ENCODE results near the gene STAT5A.
"Not testable (repeated sequence)": the region's sequence is repeated elsewhere in the genome, so short reads cannot be mapped to it uniquely, and the experiment has no call there.

The STAT5A gene

GRCh38 chr17:42294469-42295398 lies 6.4 kb downstream of the STAT5A start:
- Histone ChIP-seq H3K9me3 (ENCODE audit: insufficient read depth, low read length) (no peaks in the 10 kb centered on the region), H3K4me1 (ENCODE audit: insufficient read depth, insufficient read length) (no peaks in the 10 kb centered on the region), H3K36me3 (ENCODE audit: insufficient read depth, insufficient read length, low read length) (peaks cover 4% of the 10 kb centered on the region), H3K4me3 (ENCODE audit: insufficient read length, low read depth) (no peak overlapping the region), H3K9ac (ENCODE audit: insufficient read length, low read depth) (no peak overlapping the region), H3K27me3 (ENCODE audit: insufficient read depth, insufficient read length) (peaks cover 1% of the 10 kb centered on the region)
- no peak for TF ChIP-seq SUZ12 (IDR thresholded peaks at IDR 0.05; ENCODE audit: extremely low read depth, insufficient read depth, insufficient read length)
- no peak for TF ChIP-seq ZNF274 (IDR thresholded peaks at IDR 0.05; ENCODE audit: low read depth, low read length)
- TF ChIP-seq YY1 (IDR thresholded peaks at IDR 0.05; ENCODE audit: insufficient read depth, insufficient read length) = no peak
- no peak for DNase-seq (ENCODE audit: low read depth, low spot score)

- Histone ChIP-seq H3K4me1 (ENCODE audit: insufficient read depth, insufficient read length) (no peaks in the 10 kb centered on the region), H3K9me3 (ENCODE audit: insufficient read depth, low read length) (no peaks in the 10 kb centered on the region), H3K4me3 (ENCODE audit: insufficient read length, low read depth) (no peak overlapping the region), H3K9ac (ENCODE audit: insufficient read length, low read depth) (no peak overlapping the region), H3K27me3 (ENCODE audit: insufficient read depth, insufficient read length) (no peaks in the 10 kb centered on the region), H3K36me3 (ENCODE audit: insufficient read depth, insufficient read length, low read length) (peaks cover 6% of the 10 kb centered on the region)
- no peak for TF ChIP-seq ZNF274 (IDR thresholded peaks at IDR 0.05; ENCODE audit: low read depth, low read length)
- TF ChIP-seq YY1 (IDR thresholded peaks at IDR 0.05; ENCODE audit: insufficient read depth, insufficient read length) = no peak
- no peak for TF ChIP-seq SUZ12 (IDR thresholded peaks at IDR 0.05; ENCODE audit: extremely low read depth, insufficient read depth, insufficient read length)
- DNase-seq (ENCODE audit: low read depth, low spot score) = no peak
These were observed 7.7 kb downstream of the STAT5A start for GRCh38 chr17:42296012-42296411.

DNA sequence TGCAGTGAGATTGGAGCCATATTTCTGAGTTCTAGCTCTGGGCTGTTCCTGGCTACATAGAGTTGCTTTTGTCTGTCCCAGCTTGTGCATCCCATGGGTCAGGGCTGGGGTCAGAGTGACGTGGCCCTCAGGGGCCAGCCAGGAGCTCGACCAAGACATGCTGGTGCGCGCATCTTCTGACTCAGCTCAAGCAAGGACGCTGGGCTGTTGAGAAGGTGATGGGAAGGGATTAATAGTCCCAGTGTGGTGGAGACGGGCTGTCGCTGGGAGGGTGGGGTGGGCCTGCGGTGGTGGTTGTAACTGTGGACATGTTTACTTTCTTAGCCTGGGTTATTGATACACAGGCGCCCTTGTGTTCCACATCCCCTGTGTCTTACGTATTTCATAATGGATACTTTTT lies 9.5 kb downstream of the STAT5A start:
- H3K27me3 ChIP-seq (ENCODE audit: insufficient read depth, insufficient read length); H3K9ac ChIP-seq (ENCODE audit: insufficient read length, low read depth); H3K9me3 ChIP-seq (ENCODE audit: insufficient read depth, low read length); H3K4me3 ChIP-seq (ENCODE audit: insufficient read length, low read depth); DNase-seq (ENCODE audit: low read depth, low spot score); H3K4me1 ChIP-seq (ENCODE audit: insufficient read depth, insufficient read length): not testable (repeated sequence)
- peaks cover 11% of the 10 kb centered on the region for H3K36me3 ChIP-seq (ENCODE audit: insufficient read depth, insufficient read length, low read length)

DNA sequence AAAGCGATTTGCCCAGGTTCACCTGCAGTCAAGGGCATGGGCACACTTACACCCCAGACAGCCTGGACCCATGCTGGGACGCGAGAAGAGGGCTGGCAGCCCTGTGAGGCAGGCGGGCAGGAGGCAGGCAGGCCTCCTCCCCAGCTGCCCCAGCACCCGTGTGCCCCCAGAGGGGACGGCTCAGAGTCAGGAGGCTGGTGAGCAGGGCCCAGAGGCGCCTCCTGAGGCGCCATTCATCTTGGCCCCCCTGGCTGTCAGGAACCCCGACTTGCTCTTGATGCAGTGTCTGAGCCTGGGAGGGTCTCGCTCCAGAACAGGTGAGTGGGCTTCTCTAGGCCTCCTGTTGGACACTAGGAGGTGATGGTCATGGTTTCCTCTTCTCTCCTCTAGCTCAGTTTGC lies 11.1 kb downstream of the STAT5A start:
- H3K36me3 ChIP-seq (ENCODE audit: insufficient read depth, insufficient read length, low read length) = peaks cover 11% of the 10 kb centered on the region
- H3K9ac ChIP-seq (ENCODE audit: insufficient read length, low read depth); H3K4me3 ChIP-seq (ENCODE audit: insufficient read length, low read depth); H3K27me3 ChIP-seq (ENCODE audit: insufficient read depth, insufficient read length); H3K4me1 ChIP-seq (ENCODE audit: insufficient read depth, insufficient read length); H3K9me3 ChIP-seq (ENCODE audit: insufficient read depth, low read length); DNase-seq (ENCODE audit: low read depth, low spot score): not testable (repeated sequence)

DNA sequence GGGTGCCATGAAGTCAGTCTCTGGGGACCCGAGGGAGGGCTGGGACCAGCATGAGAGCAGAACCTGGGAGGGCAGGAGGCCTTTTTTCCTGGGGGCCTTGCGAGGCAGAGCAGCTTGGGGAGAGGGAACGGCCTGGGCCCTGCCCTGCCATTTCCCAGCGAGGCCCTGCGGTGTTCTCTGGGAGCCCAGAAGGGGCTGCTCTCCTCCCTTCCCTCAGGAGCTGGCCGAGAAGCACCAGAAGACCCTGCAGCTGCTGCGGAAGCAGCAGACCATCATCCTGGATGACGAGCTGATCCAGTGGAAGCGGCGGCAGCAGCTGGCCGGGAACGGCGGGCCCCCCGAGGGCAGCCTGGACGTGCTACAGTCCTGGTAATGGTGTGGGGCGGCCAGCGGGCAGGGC lies 11.6 kb downstream of the STAT5A start:
- H3K27me3 ChIP-seq (ENCODE audit: insufficient read depth, insufficient read length); H3K9me3 ChIP-seq (ENCODE audit: insufficient read depth, low read length); H3K4me3 ChIP-seq (ENCODE audit: insufficient read length, low read depth); H3K9ac ChIP-seq (ENCODE audit: insufficient read length, low read depth); DNase-seq (ENCODE audit: low read depth, low spot score); H3K4me1 ChIP-seq (ENCODE audit: insufficient read depth, insufficient read length): not testable (repeated sequence)
- peaks cover 11% of the 10 kb centered on the region for H3K36me3 ChIP-seq (ENCODE audit: insufficient read depth, insufficient read length, low read length)

- Histone ChIP-seq H3K4me3 (ENCODE audit: insufficient read length, low read depth) (no peak overlapping the region), H3K36me3 (ENCODE audit: insufficient read depth, insufficient read length, low read length) (peaks cover 7% of the 10 kb centered on the region), H3K4me1 (ENCODE audit: insufficient read depth, insufficient read length) (no peaks in the 10 kb centered on the region), H3K9ac (ENCODE audit: insufficient read length, low read depth) (no peak overlapping the region), H3K27me3 (ENCODE audit: insufficient read depth, insufficient read length) (no peaks in the 10 kb centered on the region), H3K9me3 (ENCODE audit: insufficient read depth, low read length) (no peaks in the 10 kb centered on the region)
- TF ChIP-seq YY1 (IDR thresholded peaks at IDR 0.05; ENCODE audit: insufficient read depth, insufficient read length) = no peak
- TF ChIP-seq ZNF274 (IDR thresholded peaks at IDR 0.05; ENCODE audit: low read depth, low read length) = no peak
- TF ChIP-seq SUZ12 (IDR thresholded peaks at IDR 0.05; ENCODE audit: extremely low read depth, insufficient read depth, insufficient read length) = no peak
- DNase-seq (ENCODE audit: low read depth, low spot score) = no peak
These were observed 12.7 kb downstream of the STAT5A start for GRCh38 chr17:42301022-42301421.

- Histone ChIP-seq H3K9ac (ENCODE audit: insufficient read length, low read depth) (no peak overlapping the region), H3K27me3 (ENCODE audit: insufficient read depth, insufficient read length) (no peaks in the 10 kb centered on the region), H3K4me3 (ENCODE audit: insufficient read length, low read depth) (no peak overlapping the region), H3K36me3 (ENCODE audit: insufficient read depth, insufficient read length, low read length) (peaks cover 7% of the 10 kb centered on the region), H3K4me1 (ENCODE audit: insufficient read depth, insufficient read length) (no peaks in the 10 kb centered on the region), H3K9me3 (ENCODE audit: insufficient read depth, low read length) (no peaks in the 10 kb centered on the region)
- no peak for TF ChIP-seq SUZ12 (IDR thresholded peaks at IDR 0.05; ENCODE audit: extremely low read depth, insufficient read depth, insufficient read length)
- no peak for TF ChIP-seq ZNF274 (IDR thresholded peaks at IDR 0.05; ENCODE audit: low read depth, low read length)
- no peak for TF ChIP-seq YY1 (IDR thresholded peaks at IDR 0.05; ENCODE audit: insufficient read depth, insufficient read length)
- DNase-seq (ENCODE audit: low read depth, low spot score) = no peak
These were observed 15.4 kb downstream of the STAT5A start for GRCh38 chr17:42303694-42304093.
